ENCODE measurements around the gene DPYD.

- TF ChIP-seq ZFX (CRISPR knock-in tag; IDR thresholded peaks at IDR 0.05) = no peak
- TF ChIP-seq SNIP1 (IDR thresholded peaks at IDR 0.05; ENCODE audit: low read depth) = no peak
- TF ChIP-seq SRF (CRISPR knock-in tag; IDR thresholded peaks at IDR 0.05) = no peak
- TF ChIP-seq CTCF (IDR thresholded peaks at IDR 0.05 in 2 of 3, conservative IDR thresholded peaks at IDR 0.05 in 1 of 3; ENCODE audit: insufficient read depth in 2 of 3, low read depth in 1 of 3, low read length in 3 of 3) = no peak
- TF ChIP-seq DLX4 (CRISPR knock-in tag; IDR thresholded peaks at IDR 0.05) = no peak
- TF ChIP-seq SREBF1 (IDR thresholded peaks at IDR 0.05; ENCODE audit: borderline replicate concordance, low read depth, low read length) = no peak
- no peak for TF ChIP-seq EP300 (IDR thresholded peaks at IDR 0.05; ENCODE audit: low read length)
Observed at GRCh38 chr1:97252925-97253324, 667.9 kb downstream of the DPYD start.
